Osteocyte (in vitro differentiated cells): ENCODE measurements around the gene ZDHHC24. TPM values are rescaled to one million over a fixed set of nuclear protein-coding genes. Genes with fewer than 3 reads are reported as not detected.

Source experiments
- DNase-seq: peaks from one replicate; pipeline ENCODE4 v3.0.0; 2021; ENCODE audit warnings: mixed read lengths; ENCODE audit not compliant: unreplicated experiment; ENCODE audit errors: extremely low spot score
- H3K27ac Mint-ChIP-seq: one replicate; pipeline ENCODE4 v1.8.0; 2021; ENCODE audit warnings: mild to moderate bottlenecking, mixed read lengths; ENCODE audit not compliant: unreplicated experiment
- H3K27me3 Mint-ChIP-seq: one replicate; pipeline ENCODE4 v1.8.0; 2021; ENCODE audit warnings: mixed read lengths; ENCODE audit not compliant: unreplicated experiment
- H3K36me3 Mint-ChIP-seq: one replicate; pipeline ENCODE4 v1.8.0; 2021; ENCODE audit warnings: mixed read lengths; ENCODE audit not compliant: unreplicated experiment
- H3K4me1 Mint-ChIP-seq: one replicate; pipeline ENCODE4 v1.8.0; 2021; ENCODE audit warnings: mixed read lengths; ENCODE audit not compliant: unreplicated experiment
- H3K4me3 Mint-ChIP-seq: one replicate; pipeline ENCODE4 v1.8.0; 2021; ENCODE audit warnings: mild to moderate bottlenecking, moderate library complexity, mixed read lengths; ENCODE audit not compliant: unreplicated experiment
- H3K9me3 Mint-ChIP-seq: one replicate; pipeline ENCODE4 v1.8.0; 2021; ENCODE audit warnings: mixed read lengths; ENCODE audit not compliant: unreplicated experiment
- CTCF ChIP-seq: fragments of 200-600 bp; sonication (generic); IDR thresholded peaks from 2 replicates; pipeline ENCODE4 v1.5.0; 2021; ENCODE audit warnings: antibody characterized with exemption, mild to moderate bottlenecking, moderate library complexity
- total RNA-seq: library from RNA; stranded (reverse); gene quantifications from 2 replicates; pipeline ENCODE4 v1.2.1, GENCODE V29; 2021

ZDHHC24 gene
- total RNA-seq, 1 donor from 2014 or later = 16.6 TPM

GRCh38 chr11:66556086-66556485, 10.2 kb upstream of the ZDHHC24 start:
- DNase-seq = no peak
- no peak for TF ChIP-seq CTCF
- no peak overlapping the region for H3K27ac Mint-ChIP-seq
- no peaks in the 10 kb centered on the region for H3K4me1 Mint-ChIP-seq
- no peaks in the 10 kb centered on the region for H3K36me3 Mint-ChIP-seq
- no peaks in the 10 kb centered on the region for H3K27me3 Mint-ChIP-seq
- H3K9me3 Mint-ChIP-seq = no peaks in the 10 kb centered on the region
- H3K4me3 Mint-ChIP-seq = no peak overlapping the region

GRCh38 chr11:66555416-66555815, 9.6 kb upstream of the ZDHHC24 start:
- no peaks in the 10 kb centered on the region for H3K27me3 Mint-ChIP-seq
- no peaks in the 10 kb centered on the region for H3K36me3 Mint-ChIP-seq

GRCh38 chr11:66554602-66555001, 8.8 kb upstream of the ZDHHC24 start:
- no peak for DNase-seq
- Mint-ChIP-seq H3K36me3 (no peaks in the 10 kb centered on the region), H3K9me3 (no peaks in the 10 kb centered on the region), H3K4me3 (no peak overlapping the region), H3K27me3 (no peaks in the 10 kb centered on the region), H3K4me1 (no peaks in the 10 kb centered on the region), H3K27ac (no peak overlapping the region)
- TF ChIP-seq CTCF = no peak

More at GRCh38 chr11:66555416-66555815, 9.6 kb upstream of the ZDHHC24 start:
- no peak overlapping the region for H3K4me3 Mint-ChIP-seq
- DNase-seq = no peak
- no peaks in the 10 kb centered on the region for H3K4me1 Mint-ChIP-seq
- TF ChIP-seq CTCF = no peak
- no peaks in the 10 kb centered on the region for H3K9me3 Mint-ChIP-seq
- H3K27ac Mint-ChIP-seq = no peak overlapping the region

GRCh38 chr11:66550887-66551286, 5.0 kb upstream of the ZDHHC24 start:
- TF ChIP-seq CTCF = no peak
- H3K4me1 Mint-ChIP-seq = peaks cover 13% of the 10 kb centered on the region
- no peak overlapping the region for H3K27ac Mint-ChIP-seq
- H3K27me3 Mint-ChIP-seq = peaks cover 5% of the 10 kb centered on the region
- no peak overlapping the region for H3K4me3 Mint-ChIP-seq
- no peak for DNase-seq
- H3K36me3 Mint-ChIP-seq = no peaks in the 10 kb centered on the region
- H3K9me3 Mint-ChIP-seq = no peaks in the 10 kb centered on the region

GRCh38 chr11:66549696-66550095, 3.8 kb upstream of the ZDHHC24 start:
- Mint-ChIP-seq H3K36me3 (no peaks in the 10 kb centered on the region), H3K4me3 (no peak overlapping the region), H3K9me3 (no peaks in the 10 kb centered on the region), H3K4me1 (peaks cover 17% of the 10 kb centered on the region), H3K27me3 (peaks cover 5% of the 10 kb centered on the region), H3K27ac (no peak overlapping the region)
- TF ChIP-seq CTCF = no peak
- no peak for DNase-seq
